Osteoblast (primary cell): Measurements from ENCODE around the gene NTM. TPM values are rescaled to one million over a fixed set of nuclear protein-coding genes. Genes with fewer than 3 reads are reported as not detected.

Experiments used
- DNase-seq: peaks from one replicate; pipeline ENCODE4 v3.0.0; 2011; ENCODE audit warnings: low spot score, mixed read lengths; ENCODE audit not compliant: insufficient read length; ENCODE audit errors: missing footprints
- H2AFZ ChIP-seq: 2 replicates; pipeline ENCODE4 v1.6.0; 2011; ENCODE audit warnings: mild to moderate bottlenecking, low read length
- H3K27ac ChIP-seq: 2 replicates; pipeline ENCODE4 v1.5.1; 2011; ENCODE audit warnings: mild to moderate bottlenecking, low read depth, low read length, moderate library complexity
- H3K27me3 ChIP-seq: 2 replicates; pipeline ENCODE4 v1.6.0; 2012; ENCODE audit warnings: mild to moderate bottlenecking, control low read depth, inconsistent platforms, low read length, moderate library complexity; ENCODE audit not compliant: insufficient read depth
- H3K36me3 ChIP-seq: 2 replicates; pipeline ENCODE4 v1.5.1; 2011; ENCODE audit warnings: mild to moderate bottlenecking, low read length, control low read depth, moderate library complexity; ENCODE audit not compliant: insufficient read depth
- H3K4me1 ChIP-seq: 2 replicates; pipeline ENCODE4 v1.5.1; 2011; ENCODE audit warnings: mild to moderate bottlenecking, low read length, control low read depth, moderate library complexity; ENCODE audit not compliant: insufficient read depth
- H3K4me2 ChIP-seq: 2 replicates; pipeline ENCODE4 v1.6.0; 2011; ENCODE audit warnings: mild to moderate bottlenecking, low read length; ENCODE audit not compliant: insufficient read depth
- H3K4me3 ChIP-seq: fragments of 200-600 bp; sonication (generic); 3 replicates; pipeline ENCODE4 v1.5.1; 2012; ENCODE audit warnings: mild to moderate bottlenecking, low read length, inconsistent platforms; ENCODE audit not compliant: insufficient read depth
- H3K79me2 ChIP-seq: 2 replicates; pipeline ENCODE4 v1.6.0; 2012; ENCODE audit warnings: mild to moderate bottlenecking, low read length, control low read depth, inconsistent platforms; ENCODE audit not compliant: insufficient read depth
- H3K9me3 ChIP-seq: 2 replicates; pipeline ENCODE4 v1.5.1; 2011; ENCODE audit warnings: low read depth, low read length, control low read depth
- H4K20me1 ChIP-seq: 2 replicates; pipeline ENCODE4 v1.6.0; 2012; ENCODE audit warnings: mild to moderate bottlenecking, low read length, control low read depth; ENCODE audit not compliant: insufficient read depth
- total RNA-seq: library from RNA; depleted of rRNA; stranded (reverse); fragments of >200 nt; gene quantifications from 2 replicates; pipeline ENCODE4 v1.2.3, GENCODE V29; 2012
- TF ChIP-seq, protein P1 (sequence below): IDR thresholded peaks from 2 replicates; pipeline ENCODE4 v1.5.1; 2011; ENCODE audit warnings: mild to moderate bottlenecking, low read depth, low read length, moderate library complexity; ENCODE audit errors: extremely low read depth

Gene NTM
- total RNA-seq, 1 donor = 48.1 TPM

DNA sequence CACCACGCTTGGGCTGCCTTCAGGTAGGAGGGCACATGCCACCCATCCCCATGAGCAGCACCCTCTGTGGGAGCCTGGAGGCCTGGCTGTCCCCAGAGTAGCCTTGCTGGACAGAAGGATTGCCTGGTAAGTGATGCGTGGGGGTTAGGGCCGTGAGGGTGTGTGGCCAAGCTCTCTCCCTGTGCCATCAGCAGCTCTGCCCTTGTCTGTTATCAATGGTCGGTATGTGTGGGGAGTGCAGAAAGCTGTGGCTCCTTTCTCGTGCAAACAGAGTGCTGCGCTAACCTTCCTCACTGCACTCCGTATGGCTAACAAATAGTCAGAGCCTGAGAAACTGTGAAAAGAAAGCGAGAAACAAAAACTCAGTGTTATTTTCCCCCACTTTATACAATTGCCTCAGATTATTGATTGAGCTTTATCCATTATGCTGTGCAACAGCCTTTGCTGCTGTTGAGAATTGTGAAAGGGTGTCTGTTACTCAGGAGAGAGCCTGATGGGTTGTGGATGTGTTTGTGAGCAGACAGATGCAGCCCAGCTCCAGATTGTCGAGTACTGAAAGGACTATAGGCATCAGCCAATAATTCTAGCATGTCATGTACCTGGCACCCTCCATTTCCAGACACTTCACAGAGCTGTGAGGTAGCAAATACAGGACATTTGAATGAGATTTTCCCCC is 432.2 kb downstream of the NTM start:
- Histone ChIP-seq H3K27me3 (peaks cover 56% of the 10 kb centered on the region), H3K79me2 (no peaks in the 10 kb centered on the region)

DNA sequence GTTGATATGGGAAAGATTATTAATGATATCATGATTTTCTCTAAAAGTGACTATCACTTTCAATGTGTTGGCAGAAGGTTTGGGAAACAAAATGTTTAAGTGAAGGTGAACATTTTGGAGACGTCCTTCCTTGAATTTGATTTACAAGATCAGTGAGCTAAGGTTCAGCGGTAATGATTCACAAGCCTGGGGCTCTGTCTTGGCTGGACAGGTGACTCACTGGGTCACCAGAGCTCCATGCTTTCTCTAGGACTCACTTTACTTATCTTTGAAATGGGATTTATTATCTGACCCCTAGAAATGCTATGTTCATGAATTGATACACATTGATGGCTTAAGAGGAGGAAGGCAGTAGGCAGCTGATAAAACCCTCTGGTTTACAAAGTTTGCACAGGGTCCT is 437.5 kb downstream of the NTM start:
- Histone ChIP-seq H2AFZ (no peak overlapping the region), H3K9me3 (no peaks in the 10 kb centered on the region), H3K27me3 (peaks cover 60% of the 10 kb centered on the region), H3K4me3 (no peak overlapping the region), H3K4me1 (peaks cover 3% of the 10 kb centered on the region), H4K20me1 (no peaks in the 10 kb centered on the region), H3K27ac (no peak overlapping the region), H3K36me3 (no peaks in the 10 kb centered on the region), H3K4me2 (no peak overlapping the region), H3K79me2 (no peaks in the 10 kb centered on the region)
- DNase-seq = no peak
- TF ChIP-seq, protein P1, sequence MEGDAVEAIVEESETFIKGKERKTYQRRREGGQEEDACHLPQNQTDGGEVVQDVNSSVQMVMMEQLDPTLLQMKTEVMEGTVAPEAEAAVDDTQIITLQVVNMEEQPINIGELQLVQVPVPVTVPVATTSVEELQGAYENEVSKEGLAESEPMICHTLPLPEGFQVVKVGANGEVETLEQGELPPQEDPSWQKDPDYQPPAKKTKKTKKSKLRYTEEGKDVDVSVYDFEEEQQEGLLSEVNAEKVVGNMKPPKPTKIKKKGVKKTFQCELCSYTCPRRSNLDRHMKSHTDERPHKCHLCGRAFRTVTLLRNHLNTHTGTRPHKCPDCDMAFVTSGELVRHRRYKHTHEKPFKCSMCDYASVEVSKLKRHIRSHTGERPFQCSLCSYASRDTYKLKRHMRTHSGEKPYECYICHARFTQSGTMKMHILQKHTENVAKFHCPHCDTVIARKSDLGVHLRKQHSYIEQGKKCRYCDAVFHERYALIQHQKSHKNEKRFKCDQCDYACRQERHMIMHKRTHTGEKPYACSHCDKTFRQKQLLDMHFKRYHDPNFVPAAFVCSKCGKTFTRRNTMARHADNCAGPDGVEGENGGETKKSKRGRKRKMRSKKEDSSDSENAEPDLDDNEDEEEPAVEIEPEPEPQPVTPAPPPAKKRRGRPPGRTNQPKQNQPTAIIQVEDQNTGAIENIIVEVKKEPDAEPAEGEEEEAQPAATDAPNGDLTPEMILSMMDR = no peak

More for the DNA sequence above, 432.2 kb downstream of the NTM start:
- Histone ChIP-seq H3K9me3 (no peaks in the 10 kb centered on the region), H3K36me3 (no peaks in the 10 kb centered on the region), H3K4me3 (no peak overlapping the region), H2AFZ (no peak overlapping the region), H3K27ac (no peak overlapping the region), H4K20me1 (no peaks in the 10 kb centered on the region), H3K4me2 (no peak overlapping the region), H3K4me1 (no peaks in the 10 kb centered on the region)
- no peak for DNase-seq
- TF ChIP-seq, protein P1 = no peak

DNA sequence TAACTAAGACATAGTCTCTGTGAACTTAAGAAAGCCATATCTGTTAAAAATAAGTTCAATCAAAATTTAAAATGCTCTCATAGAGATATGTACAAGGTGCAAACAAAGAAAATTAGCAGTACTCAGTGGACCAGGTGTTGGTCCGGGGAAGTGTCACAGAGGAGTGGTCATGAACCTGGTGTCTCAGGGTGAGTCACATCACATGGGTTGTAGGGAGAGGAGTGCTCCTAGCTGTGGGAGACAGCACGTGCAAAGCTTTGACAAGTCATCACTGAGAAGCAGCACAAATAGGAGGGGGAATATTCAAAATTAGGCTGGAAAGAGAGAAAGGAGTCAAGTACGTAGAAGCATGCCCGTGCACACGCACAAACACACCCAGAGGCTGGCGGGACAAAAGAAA is 438.1 kb downstream of the NTM start:
- H4K20me1 ChIP-seq = no peaks in the 10 kb centered on the region
- H3K36me3 ChIP-seq = no peaks in the 10 kb centered on the region
- H3K4me1 ChIP-seq = peaks cover 3% of the 10 kb centered on the region
- H3K4me3 ChIP-seq = no peak overlapping the region
- H2AFZ ChIP-seq = no peak overlapping the region
- no peak for DNase-seq
- no peaks in the 10 kb centered on the region for H3K9me3 ChIP-seq
- H3K4me2 ChIP-seq = no peak overlapping the region
- H3K27ac ChIP-seq = no peak overlapping the region
- peaks cover 61% of the 10 kb centered on the region for H3K27me3 ChIP-seq
- no peaks in the 10 kb centered on the region for H3K79me2 ChIP-seq
- TF ChIP-seq, protein P1 = no peak

DNA sequence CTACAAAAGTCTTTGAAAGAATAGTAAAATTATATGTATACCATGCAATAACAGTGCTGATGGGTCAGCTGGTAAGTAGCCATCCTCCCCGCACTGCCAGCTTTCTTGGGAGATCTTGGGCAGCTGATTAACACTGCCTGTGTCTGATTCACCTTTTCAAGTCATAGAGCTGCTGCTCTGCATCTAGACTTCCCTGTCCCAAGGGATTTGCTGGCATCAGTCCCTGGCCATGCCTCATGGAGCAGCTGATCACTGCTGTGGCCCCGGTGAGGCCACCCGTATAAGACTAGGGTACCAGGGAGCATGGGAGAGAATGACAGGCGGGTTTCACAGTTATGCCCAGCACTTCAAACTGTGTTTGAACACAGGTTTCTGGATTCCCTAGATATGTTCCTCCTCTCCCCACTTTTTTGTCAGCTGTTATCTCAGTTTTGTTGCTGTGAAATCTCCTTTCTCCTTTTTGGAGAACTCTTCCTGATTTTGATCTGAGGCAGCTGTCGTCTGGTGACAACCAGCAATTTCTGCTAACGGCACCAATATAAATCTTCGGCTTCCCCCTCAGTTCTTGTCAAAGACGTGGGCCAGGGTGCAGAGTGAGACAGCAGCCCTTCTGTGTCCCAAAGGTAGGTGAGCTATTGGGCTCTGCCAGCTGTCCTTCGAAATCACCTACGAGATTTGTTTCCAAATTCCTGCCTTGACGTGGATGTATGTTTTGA is 438.9 kb downstream of the NTM start:
- no peak overlapping the region for H3K27ac ChIP-seq
- peaks cover 60% of the 10 kb centered on the region for H3K27me3 ChIP-seq
- no peak overlapping the region for H3K4me3 ChIP-seq
- H3K79me2 ChIP-seq = no peaks in the 10 kb centered on the region
- DNase-seq = peak; percentile 88
- no peaks in the 10 kb centered on the region for H3K9me3 ChIP-seq
- TF ChIP-seq, protein P1 = no peak
- peaks cover 3% of the 10 kb centered on the region for H3K4me1 ChIP-seq
- H4K20me1 ChIP-seq = no peaks in the 10 kb centered on the region
- no peak overlapping the region for H3K4me2 ChIP-seq
- H3K36me3 ChIP-seq = no peaks in the 10 kb centered on the region
- no peak overlapping the region for H2AFZ ChIP-seq
